A673 (cell line): ENCODE data around the gene SPAG9. TPM values are rescaled to one million over a fixed set of nuclear protein-coding genes. Genes with fewer than 3 reads are reported as not detected.

Source experiments
- BruUV-seq: library from RNA; stranded (reverse); fragments of 400-500 nt; replicated peaks from 2 replicates; lab custom pipeline; 2021; lab: Mats Ljungman, UMichigan
- CTCF ChIA-PET: fragments of 300-600 bp; sonication (Branson Sonifier 250); formaldehyde crosslinking; loops from one replicate; lab custom pipeline; 2022; ENCODE audit warnings: antibody characterized with exemption; lab: Charles Lee
- POLR2A ChIA-PET: fragments of 300-600 bp; sonication (Branson Sonifier 250); formaldehyde crosslinking; loops from one replicate; lab custom pipeline; 2022; ENCODE audit warnings: antibody characterized with exemption; ENCODE audit not compliant: low non-redundant PET; lab: Charles Lee
- DNase-seq: peaks from one replicate; pipeline ENCODE4 v3.0.0-alpha.2; 2015; ENCODE audit warnings: low spot score
- H3K27ac ChIP-seq: fragments of 200-600 bp; sonication (generic); 2 replicates; pipeline ENCODE4 v1.5.1; 2016; ENCODE audit warnings: mixed run types, low read depth, mild to moderate bottlenecking, mixed read lengths, antibody characterized with exemption, low read length; ENCODE audit not compliant: poor library complexity, severe bottlenecking
- H3K27me3 ChIP-seq: fragments of 200-600 bp; sonication (generic); replicated peaks from 2 replicates; pipeline ENCODE4 v1.6.1; 2017; ENCODE audit warnings: mixed run types, low read depth, mild to moderate bottlenecking, mixed read lengths, antibody characterized with exemption, low read length; ENCODE audit not compliant: insufficient read depth, poor library complexity
- H3K36me3 ChIP-seq: fragments of 200-600 bp; sonication (generic); 2 replicates; pipeline ENCODE4 v1.6.1; 2016; ENCODE audit warnings: mixed run types, mild to moderate bottlenecking, mixed read lengths, antibody characterized with exemption, low read length; ENCODE audit not compliant: insufficient read depth, poor library complexity, severe bottlenecking
- H3K4me1 ChIP-seq: fragments of 200-600 bp; sonication (generic); 2 replicates; pipeline ENCODE4 v1.6.1; 2017; ENCODE audit warnings: mixed run types, mild to moderate bottlenecking, mixed read lengths, antibody characterized with exemption, low read length; ENCODE audit not compliant: insufficient read depth, poor library complexity, severe bottlenecking
- H3K4me3 ChIP-seq: fragments of 200-600 bp; sonication (generic); 2 replicates; pipeline ENCODE4 v1.5.1; 2016; ENCODE audit warnings: low read depth, mixed run types, mild to moderate bottlenecking, mixed read lengths, low read length; ENCODE audit not compliant: poor library complexity, severe bottlenecking
- H3K9me3 ChIP-seq: fragments of 200-600 bp; sonication (generic); 2 replicates; pipeline ENCODE4 v1.6.1; 2016; ENCODE audit warnings: mixed run types, low read depth, mild to moderate bottlenecking, mixed read lengths, antibody characterized with exemption, low read length; ENCODE audit not compliant: poor library complexity, severe bottlenecking
- CTCF ChIP-seq: fragments of 300-800, 200-600 bp; sonication (generic); conservative IDR thresholded peaks from 2 replicates; pipeline ENCODE4 v1.5.1; 2017; ENCODE audit warnings: low read depth, mild to moderate bottlenecking, antibody characterized with exemption, low read length, moderate library complexity, mixed read lengths
- EZH2 ChIP-seq: fragments of 200-600 bp; sonication (generic); IDR thresholded peaks from 2 replicates; pipeline ENCODE4 v1.6.1; 2017; ENCODE audit warnings: borderline replicate concordance, low read depth, mild to moderate bottlenecking, mixed read lengths, antibody characterized with exemption, low read length; ENCODE audit not compliant: poor library complexity, severe bottlenecking
- intact Hi-C: fragments of 100-400 bp; cut with micrococcal nuclease; formaldehyde crosslinking; loops from one replicate; pipeline ENCODE4 v1.10.0; 2022; ENCODE audit not compliant: unreplicated experiment
- total RNA-seq: library from RNA; stranded (reverse); gene quantifications from 2 replicates; pipeline ENCODE4 v1.2.3, GENCODE V29; 2021

SPAG9 gene
- total RNA-seq, 1 experiment from 2014 or later: 82.0 TPM

GRCh38 chr17:51050291-51051033, 70.2 kb downstream of the SPAG9 start:
- TF ChIP-seq EZH2: no peak
- no peak for TF ChIP-seq CTCF
- no TSS peak for BruUV-seq
- no peak overlapping the region for H3K27ac ChIP-seq
- POLR2A ChIA-PET: no interaction called here
- H3K36me3 ChIP-seq: no peaks in the 10 kb centered on the region
- no peaks in the 10 kb centered on the region for H3K27me3 ChIP-seq
- no peak overlapping the region for H3K4me3 ChIP-seq
- H3K9me3 ChIP-seq: no peaks in the 10 kb centered on the region
- H3K4me1 ChIP-seq: peaks cover 26% of the 10 kb centered on the region
- CTCF ChIA-PET: no interaction called here
- intact Hi-C loops: loop anchor here (10.0 kb wide), 1 partner anchor 196 kb away; no protein-coding TSS in a partner anchor
- DNase-seq: no peak

GRCh38 chr17:51046514-51047384, 73.9 kb downstream of the SPAG9 start:
- DNase-seq: peak; percentile 96
- TF ChIP-seq CTCF: no peak
- no peak for TF ChIP-seq EZH2
- no peaks in the 10 kb centered on the region for H3K9me3 ChIP-seq
- CTCF ChIA-PET: interaction anchor here (0.6 to 1.7 kb wide), 2 partner anchors 10 to 99 kb away, joined by 3 to 10 read pairs; no protein-coding TSS in a partner anchor
- POLR2A ChIA-PET: interaction anchor here (0.5 to 0.7 kb wide), 3 partner anchors 10 to 181 kb away, joined by 3 to 4 read pairs (median 4); partner anchors contain the start of gene SPAG9
- H3K4me3 ChIP-seq: peak overlapping the region; percentile 27
- H3K4me1 ChIP-seq: peaks cover 27% of the 10 kb centered on the region
- H3K27ac ChIP-seq: peak overlapping the region; percentile 41
- intact Hi-C loops: no loop called here
- BruUV-seq: TSS peak; percentile 49
- no peaks in the 10 kb centered on the region for H3K27me3 ChIP-seq
- peaks cover under 1% of the 10 kb centered on the region for H3K36me3 ChIP-seq

GRCh38 chr17:51046046-51046445, 74.6 kb downstream of the SPAG9 start:
- TF ChIP-seq EZH2: no peak
- no peak for TF ChIP-seq CTCF
- no TSS peak for BruUV-seq
- peak overlapping the region; percentile 41 for H3K27ac ChIP-seq
- no peaks in the 10 kb centered on the region for H3K9me3 ChIP-seq
- no peaks in the 10 kb centered on the region for H3K27me3 ChIP-seq
- ChIA-PET POLR2A (no interaction called here), CTCF (interaction anchor here (1.7 kb wide), 1 partner anchor 11 kb away, joined by 10 read pairs; no protein-coding TSS in a partner anchor)
- intact Hi-C loops: no loop called here
- peak overlapping the region; percentile 27 for H3K4me3 ChIP-seq
- peaks cover 27% of the 10 kb centered on the region for H3K4me1 ChIP-seq
- no peak for DNase-seq
- H3K36me3 ChIP-seq: peaks cover 3% of the 10 kb centered on the region
